ENCODE results near the gene BEND6. TPM values are rescaled to one million over a fixed set of nuclear protein-coding genes. Genes with fewer than 3 reads are reported as not detected.

Gene BEND6
- total and polyA plus RNA-seq, 2 of the 4 experiments (the other 2 are of a cell fraction) = 4.1 to 9.7 TPM

DNA sequence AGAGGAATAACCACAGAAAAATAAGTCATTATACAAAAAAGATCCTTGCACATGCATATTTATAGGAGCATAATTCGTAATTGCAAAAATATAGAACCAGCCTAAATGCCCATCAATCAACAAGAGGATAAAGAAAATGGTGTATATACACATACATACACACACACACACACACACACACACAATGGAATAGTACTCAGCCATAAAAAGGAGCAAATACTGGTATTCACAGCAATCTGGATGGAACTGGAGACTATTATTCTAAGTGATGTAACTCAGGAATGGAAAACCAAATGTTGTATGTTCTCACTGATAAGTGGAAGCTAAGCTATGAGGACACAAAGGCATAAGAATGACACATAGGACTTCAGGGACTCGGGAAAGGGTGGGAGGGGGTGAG, 89.7 kb downstream of the BEND6 start:
- ChIA-PET CTCF (no interaction called here), POLR2A (ENCODE audit: unreplicated experiment) (no interaction called here)
- Histone ChIP-seq H3K14ac (replicated peaks; ENCODE audit: low read depth, low read length) (no peak overlapping the region), H2BK20ac (ENCODE audit: low read depth, low read length) (no peak overlapping the region), H2AK9ac (replicated peaks; ENCODE audit: low read depth, low read length, poor library complexity) (no peak overlapping the region), H3K56ac (ENCODE audit: extremely low read depth, insufficient read depth, low read length) (no peak overlapping the region), H2AFZ (replicated peaks; ENCODE audit: low read length, poor library complexity) (no peak overlapping the region), H3K4me3 (ENCODE audit: insufficient read depth, low read depth, low read length) (no peak overlapping the region), H4K8ac (ENCODE audit: low read depth in 2 of 2, low read length in 2 of 2) (no peak overlapping the region), H4K91ac (ENCODE audit: insufficient read depth, low read depth, low read length) (no peak overlapping the region), H3K27me3 (ENCODE audit: control insufficient read depth, insufficient read depth, low read length) (no peaks in the 10 kb centered on the region), H2BK15ac (ENCODE audit: low read depth, low read length) (no peak overlapping the region), H3K27ac (ENCODE audit: insufficient read depth, low read length) (no peak overlapping the region), H3K36me3 (ENCODE audit: control insufficient read depth, insufficient read depth, low read length) (no peaks in the 10 kb centered on the region; the same call in 1 of the 2 replicates), H4K5ac (ENCODE audit: low read depth, low read length) (no peak overlapping the region), H3K4ac (ENCODE audit: low read depth, low read length) (no peak overlapping the region), H3K4me1 (ENCODE audit: control insufficient read depth, insufficient read depth, low read length) (no peaks in the 10 kb centered on the region; the same call in 1 of the 2 replicates), H3K23ac (ENCODE audit: low read depth, low read length) (no peak overlapping the region), H3K18ac (ENCODE audit: low read depth, low read length) (no peak overlapping the region), H2BK120ac (ENCODE audit: low read depth, low read length) (no peak overlapping the region), H3K4me2 (ENCODE audit: low read depth, low read length) (no peak overlapping the region), H2BK5ac (ENCODE audit: low read depth, low read length, poor library complexity, severe bottlenecking) (no peak overlapping the region), H3K9me1 (ENCODE audit: insufficient read depth, low read length) (no peaks in the 10 kb centered on the region), H4K20me1 (ENCODE audit: insufficient read depth, low read length) (peaks cover 4% of the 10 kb centered on the region; the same call in 1 of the 2 replicates), H3K79me1 (ENCODE audit: low read depth in 1 of 2, low read length in 2 of 2) (peaks cover 0 to 11% of the 10 kb centered on the region in 2 experiments), H3K9ac (ENCODE audit: low read depth, low read length) (no peak overlapping the region), H3K9me3 (ENCODE audit: control insufficient read depth, insufficient read depth, low read length) (no peaks in the 10 kb centered on the region), H2AK5ac (ENCODE audit: low read depth, low read length) (no peak overlapping the region)
- no TSS peak for BruUV-seq (replicated peaks)
- dilution Hi-C loops (cut with HindIII; ENCODE audit: low sequenced_read_pairs, unreplicated experiment) (no loop called here), in situ Hi-C loops (cut with MboI; ENCODE audit: low sequenced_read_pairs) (no loop called here), intact Hi-C loops (cut with micrococcal nuclease) (no loop called here)
- ATAC-seq (ENCODE audit: low read depth) (no peak), DNase-seq (no peak)
- no CpG with 5 or more reads among the region's 2 CpGs for WGBS, 2 experiments (ENCODE audit: extremely low coverage in 2 of 2, insufficient read length in 1 of 2)
- TF ChIP-seq CHD1 (IDR thresholded peaks at IDR 0.05; ENCODE audit: low read depth, low read length) (no peak), RFX5 (IDR thresholded peaks at IDR 0.05; ENCODE audit: low read depth, low read length) (no peak), RAD21 (IDR thresholded peaks at IDR 0.05; ENCODE audit: low read length) (no peak), SMC3 (IDR thresholded peaks at IDR 0.05; ENCODE audit: low read depth, low read length) (no peak), FOS (IDR thresholded peaks at IDR 0.05; ENCODE audit: low read depth, low read length) (no peak), NFE2L2 (IDR thresholded peaks at IDR 0.05; ENCODE audit: low read depth, low read length) (no peak), RCOR1 (IDR thresholded peaks at IDR 0.05; ENCODE audit: insufficient replicate concordance, low read length) (no peak), CEBPB (IDR thresholded peaks at IDR 0.05; ENCODE audit: low read depth, low read length) (no peak), MXI1 (IDR thresholded peaks at IDR 0.05; ENCODE audit: borderline replicate concordance, low read depth, low read length) (no peak)
- TF ChIP-seq, protein P1, sequence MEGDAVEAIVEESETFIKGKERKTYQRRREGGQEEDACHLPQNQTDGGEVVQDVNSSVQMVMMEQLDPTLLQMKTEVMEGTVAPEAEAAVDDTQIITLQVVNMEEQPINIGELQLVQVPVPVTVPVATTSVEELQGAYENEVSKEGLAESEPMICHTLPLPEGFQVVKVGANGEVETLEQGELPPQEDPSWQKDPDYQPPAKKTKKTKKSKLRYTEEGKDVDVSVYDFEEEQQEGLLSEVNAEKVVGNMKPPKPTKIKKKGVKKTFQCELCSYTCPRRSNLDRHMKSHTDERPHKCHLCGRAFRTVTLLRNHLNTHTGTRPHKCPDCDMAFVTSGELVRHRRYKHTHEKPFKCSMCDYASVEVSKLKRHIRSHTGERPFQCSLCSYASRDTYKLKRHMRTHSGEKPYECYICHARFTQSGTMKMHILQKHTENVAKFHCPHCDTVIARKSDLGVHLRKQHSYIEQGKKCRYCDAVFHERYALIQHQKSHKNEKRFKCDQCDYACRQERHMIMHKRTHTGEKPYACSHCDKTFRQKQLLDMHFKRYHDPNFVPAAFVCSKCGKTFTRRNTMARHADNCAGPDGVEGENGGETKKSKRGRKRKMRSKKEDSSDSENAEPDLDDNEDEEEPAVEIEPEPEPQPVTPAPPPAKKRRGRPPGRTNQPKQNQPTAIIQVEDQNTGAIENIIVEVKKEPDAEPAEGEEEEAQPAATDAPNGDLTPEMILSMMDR (conservative IDR thresholded peaks at IDR 0.05; ENCODE audit: low read depth, low read length) = no peak
- TF ChIP-seq, protein P2, sequence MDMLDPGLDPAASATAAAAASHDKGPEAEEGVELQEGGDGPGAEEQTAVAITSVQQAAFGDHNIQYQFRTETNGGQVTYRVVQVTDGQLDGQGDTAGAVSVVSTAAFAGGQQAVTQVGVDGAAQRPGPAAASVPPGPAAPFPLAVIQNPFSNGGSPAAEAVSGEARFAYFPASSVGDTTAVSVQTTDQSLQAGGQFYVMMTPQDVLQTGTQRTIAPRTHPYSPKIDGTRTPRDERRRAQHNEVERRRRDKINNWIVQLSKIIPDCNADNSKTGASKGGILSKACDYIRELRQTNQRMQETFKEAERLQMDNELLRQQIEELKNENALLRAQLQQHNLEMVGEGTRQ (IDR thresholded peaks at IDR 0.05; ENCODE audit: low read depth, low read length) = no peak

Data from IMR-90 (cell line).